ENCODE measurements around the gene CACNB2.
"Not testable (repeated sequence)": the region's sequence is repeated elsewhere in the genome, so short reads cannot be mapped to it uniquely, and the experiment has no call there.

DNA sequence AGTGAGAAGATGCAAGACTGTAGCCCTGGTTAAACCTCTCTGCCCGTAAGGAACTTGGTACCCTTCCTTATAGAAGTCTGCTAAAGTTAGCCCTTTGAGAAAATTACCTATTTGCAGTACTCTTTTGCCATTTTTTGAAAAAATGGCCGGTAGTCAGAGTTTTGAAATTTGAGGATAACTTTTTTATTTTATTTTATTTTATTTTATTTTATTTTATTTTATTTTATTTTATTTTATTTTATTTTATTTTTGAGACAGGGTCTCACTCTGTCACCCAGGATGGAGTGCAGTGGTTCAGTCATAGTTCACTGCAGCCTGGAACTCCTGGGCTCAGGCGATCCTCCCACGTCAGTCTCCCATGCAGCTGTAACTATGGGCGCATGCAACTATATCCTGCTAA is 41.2 kb downstream of the CACNB2 start:
- TF ChIP-seq FOXA1 (IDR thresholded peaks at IDR 0.05); BHLHE40 (IDR thresholded peaks at IDR 0.05; ENCODE audit: borderline replicate concordance); HDGF (IDR thresholded peaks at IDR 0.05; ENCODE audit: borderline replicate concordance): not testable (repeated sequence)
